Measurements from ENCODE around the gene HMGXB4.

DNA sequence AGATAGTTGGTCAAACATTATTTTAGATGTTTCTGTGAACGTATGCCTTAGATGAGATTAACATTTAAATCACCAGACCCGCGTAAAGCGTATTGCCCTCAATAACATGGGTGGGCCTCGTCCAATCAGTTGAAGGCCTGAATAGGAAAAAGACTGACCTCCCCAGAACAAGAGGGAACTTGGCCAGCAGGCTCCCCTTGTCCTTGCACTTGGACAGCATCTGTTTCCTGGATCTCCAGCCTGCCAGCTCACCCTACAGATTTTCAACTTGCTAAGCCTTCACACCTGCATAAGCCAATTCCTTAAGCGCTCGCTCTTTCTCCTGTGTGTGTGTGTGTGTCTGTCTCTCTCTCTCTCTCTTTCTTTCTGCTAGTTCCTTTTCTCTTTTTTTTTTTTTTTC lies 50.6 kb downstream of the HMGXB4 start:
- TF ChIP-seq, protein P1, sequence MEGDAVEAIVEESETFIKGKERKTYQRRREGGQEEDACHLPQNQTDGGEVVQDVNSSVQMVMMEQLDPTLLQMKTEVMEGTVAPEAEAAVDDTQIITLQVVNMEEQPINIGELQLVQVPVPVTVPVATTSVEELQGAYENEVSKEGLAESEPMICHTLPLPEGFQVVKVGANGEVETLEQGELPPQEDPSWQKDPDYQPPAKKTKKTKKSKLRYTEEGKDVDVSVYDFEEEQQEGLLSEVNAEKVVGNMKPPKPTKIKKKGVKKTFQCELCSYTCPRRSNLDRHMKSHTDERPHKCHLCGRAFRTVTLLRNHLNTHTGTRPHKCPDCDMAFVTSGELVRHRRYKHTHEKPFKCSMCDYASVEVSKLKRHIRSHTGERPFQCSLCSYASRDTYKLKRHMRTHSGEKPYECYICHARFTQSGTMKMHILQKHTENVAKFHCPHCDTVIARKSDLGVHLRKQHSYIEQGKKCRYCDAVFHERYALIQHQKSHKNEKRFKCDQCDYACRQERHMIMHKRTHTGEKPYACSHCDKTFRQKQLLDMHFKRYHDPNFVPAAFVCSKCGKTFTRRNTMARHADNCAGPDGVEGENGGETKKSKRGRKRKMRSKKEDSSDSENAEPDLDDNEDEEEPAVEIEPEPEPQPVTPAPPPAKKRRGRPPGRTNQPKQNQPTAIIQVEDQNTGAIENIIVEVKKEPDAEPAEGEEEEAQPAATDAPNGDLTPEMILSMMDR (IDR thresholded peaks at IDR 0.05; ENCODE audit: insufficient read depth, low read length, poor library complexity, severe bottlenecking): no peak
- TF ChIP-seq EZH2phosphoT487 (conservative IDR thresholded peaks at IDR 0.05; ENCODE audit: low read length): no peak
